ENCODE measurements around the gene ASF1B. TPM values are rescaled to one million over a fixed set of nuclear protein-coding genes. Genes with fewer than 3 reads are reported as not detected.

ASF1B gene
- total RNA-seq, 2 experiments from 2014 or later: 0.59 to 0.77 TPM

- DNase-seq (no peak), ATAC-seq (ENCODE audit: poor library complexity) (no peak)
- Mint-ChIP-seq H3K4me1 (ENCODE audit: low read depth) (peaks cover 60% of the 10 kb centered on the region), H3K9me3 (no peaks in the 10 kb centered on the region), H3K36me3 (ENCODE audit: low read depth) (peaks cover 13% of the 10 kb centered on the region), H3K27ac (no peak overlapping the region), H3K4me3 (no peak overlapping the region), H3K27me3 (no peaks in the 10 kb centered on the region)
- Histone ChIP-seq H3K4me3 (ENCODE audit: low read length) (no peak overlapping the region), H3K4me1 (ENCODE audit: insufficient read depth, low read length) (peaks cover 63% of the 10 kb centered on the region), H3K27me3 (ENCODE audit: control insufficient read depth in 1 of 2, insufficient read depth in 2 of 2, low read length in 2 of 2) (no peaks in the 10 kb centered on the region), H3K9me3 (ENCODE audit: control insufficient read depth in 1 of 2, insufficient read depth in 1 of 2, low read length in 2 of 2) (no peaks in the 10 kb centered on the region), H3K36me3 (ENCODE audit: insufficient read depth, low read length) (no peaks in the 10 kb centered on the region), H3K27ac (ENCODE audit: low read depth in 1 of 2, low read length in 2 of 2) (no peak overlapping the region)
- TF ChIP-seq CTCF (IDR thresholded peaks at IDR 0.05): no peak
- ChIA-PET CTCF (interaction anchor here (1.3 to 4.2 kb wide), 2 partner anchors 10 to 24 kb away, joined by 3 to 18 read pairs; partner anchors contain the start of gene ASF1B), POLR2A (interaction anchor here (1.2 kb wide), 1 partner anchor 31 kb away, joined by 3 read pairs; no protein-coding TSS in a partner anchor)
- intact Hi-C loops (cut with DNase I, micrococcal nuclease): no loop called here
Observed at GRCh38 chr19:14112809-14113385, 23.5 kb downstream of the ASF1B start.

GRCh38 chr19:14112051-14112808 lies 24.2 kb downstream of the ASF1B start:
- CTCF ChIA-PET: interaction anchor here (1.3 kb wide), 1 partner anchor 9 kb away, joined by 3 read pairs; no protein-coding TSS in a partner anchor
- H3K4me3 ChIP-seq (ENCODE audit: low read length): no peak overlapping the region
- H3K9me3 ChIP-seq (ENCODE audit: control insufficient read depth in 1 of 2, insufficient read depth in 1 of 2, low read length in 2 of 2): no peaks in the 10 kb centered on the region
- peaks cover 62% of the 10 kb centered on the region for H3K4me1 ChIP-seq (ENCODE audit: insufficient read depth, low read length)
- intact Hi-C loops (cut with DNase I, micrococcal nuclease): no loop called here
- ATAC-seq (ENCODE audit: poor library complexity) (no peak), DNase-seq (peak in 1 of 14 experiments; percentile 18)
- Mint-ChIP-seq H3K27ac (no peak overlapping the region), H3K27me3 (no peaks in the 10 kb centered on the region), H3K36me3 (ENCODE audit: low read depth) (peaks cover 8% of the 10 kb centered on the region), H3K4me1 (ENCODE audit: low read depth) (peaks cover 55% of the 10 kb centered on the region), H3K9me3 (no peaks in the 10 kb centered on the region), H3K4me3 (no peak overlapping the region)
- peaks cover 6% of the 10 kb centered on the region for H3K36me3 ChIP-seq (ENCODE audit: insufficient read depth, low read length)
- no peak for TF ChIP-seq CTCF (IDR thresholded peaks at IDR 0.05)
- peak overlapping the region in 1 of 2 donors; percentile 29 for H3K27ac ChIP-seq (ENCODE audit: low read depth in 1 of 2, low read length in 2 of 2)
- no peaks in the 10 kb centered on the region for H3K27me3 ChIP-seq (ENCODE audit: control insufficient read depth in 1 of 2, insufficient read depth in 2 of 2, low read length in 2 of 2)
- POLR2A ChIA-PET: interaction anchor here (1.2 kb wide), 1 partner anchor 30 kb away, joined by 3 read pairs; no protein-coding TSS in a partner anchor

GRCh38 chr19:14111486-14111885 lies 24.9 kb downstream of the ASF1B start:
- POLR2A ChIA-PET: no interaction called here
- Histone ChIP-seq H3K4me3 (ENCODE audit: low read length) (no peak overlapping the region), H3K27ac (ENCODE audit: low read depth in 1 of 2, low read length in 2 of 2) (no peak overlapping the region), H3K9me3 (ENCODE audit: control insufficient read depth in 1 of 2, insufficient read depth in 1 of 2, low read length in 2 of 2) (no peaks in the 10 kb centered on the region), H3K4me1 (ENCODE audit: insufficient read depth, low read length) (peaks cover 55% of the 10 kb centered on the region), H3K36me3 (ENCODE audit: insufficient read depth, low read length) (peaks cover 7% of the 10 kb centered on the region), H3K27me3 (ENCODE audit: control insufficient read depth in 1 of 2, insufficient read depth in 2 of 2, low read length in 2 of 2) (no peaks in the 10 kb centered on the region)
- intact Hi-C loops (cut with DNase I, micrococcal nuclease): no loop called here
- Mint-ChIP-seq H3K27me3 (no peaks in the 10 kb centered on the region), H3K27ac (no peak overlapping the region), H3K9me3 (no peaks in the 10 kb centered on the region), H3K4me3 (no peak overlapping the region), H3K36me3 (ENCODE audit: low read depth) (peaks cover 4% of the 10 kb centered on the region), H3K4me1 (ENCODE audit: low read depth) (peaks cover 49% of the 10 kb centered on the region)
- CTCF ChIA-PET: interaction anchor here (1.1 kb wide), 1 partner anchor 237 kb away, joined by 3 read pairs; no protein-coding TSS in a partner anchor
- no peak for ATAC-seq (ENCODE audit: poor library complexity)
- no peak for DNase-seq
- no peak for TF ChIP-seq CTCF (IDR thresholded peaks at IDR 0.05)

Measured in CD4-positive, alpha-beta T cell (primary cell).